NCI-H128 (cell line): ENCODE measurements around the gene LOXL3.

Source experiments
- DNase-seq: peaks from one replicate; lab custom pipeline; 2025; ENCODE audit not compliant: unreplicated experiment; lab: John Stamatoyannopoulos, UW

The LOXL3 gene

DNA sequence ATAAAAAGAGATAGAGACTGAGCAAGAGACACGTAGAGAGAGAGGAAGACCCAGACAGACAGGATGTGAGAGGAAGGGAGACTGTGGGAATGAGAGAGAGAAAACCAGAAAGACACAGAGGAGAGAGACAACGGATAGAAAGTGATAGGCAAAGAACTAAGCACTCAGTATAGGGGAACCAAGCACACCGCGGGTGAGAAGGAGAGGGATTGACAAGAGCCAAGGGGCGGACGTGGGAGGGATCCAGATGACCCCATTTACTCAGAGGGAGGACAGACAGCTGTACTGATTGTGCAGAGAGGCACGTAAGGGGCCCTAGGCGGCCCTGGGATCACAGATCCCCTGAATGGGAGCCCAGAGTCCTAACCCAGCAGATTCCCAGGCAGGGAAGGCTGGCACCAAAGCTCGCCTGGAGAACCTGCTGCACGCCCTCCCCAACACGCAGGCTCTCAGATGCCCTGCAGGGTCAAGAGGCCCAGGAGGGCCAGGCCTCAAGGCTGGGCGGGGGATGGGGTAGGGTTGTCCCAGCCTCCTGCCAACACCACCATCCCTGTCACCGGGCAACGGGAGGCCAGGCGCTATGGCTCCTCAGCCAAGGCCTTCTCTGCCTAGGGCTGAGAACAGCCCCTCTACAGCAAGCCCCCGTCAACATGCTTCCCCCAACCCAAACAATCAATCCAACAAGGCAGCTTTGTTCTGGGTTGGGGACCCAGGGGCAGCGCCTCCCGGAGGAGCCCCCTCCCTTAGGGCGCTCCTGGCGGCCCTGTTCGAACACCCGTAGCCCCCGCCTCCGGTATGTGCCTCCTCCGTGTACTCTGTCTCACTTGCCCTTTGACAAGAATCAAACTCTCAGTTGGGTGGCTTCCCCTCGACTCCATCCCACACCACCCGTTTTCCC lies 579 bp downstream of the LOXL3 start:
- no peak for DNase-seq

DNA sequence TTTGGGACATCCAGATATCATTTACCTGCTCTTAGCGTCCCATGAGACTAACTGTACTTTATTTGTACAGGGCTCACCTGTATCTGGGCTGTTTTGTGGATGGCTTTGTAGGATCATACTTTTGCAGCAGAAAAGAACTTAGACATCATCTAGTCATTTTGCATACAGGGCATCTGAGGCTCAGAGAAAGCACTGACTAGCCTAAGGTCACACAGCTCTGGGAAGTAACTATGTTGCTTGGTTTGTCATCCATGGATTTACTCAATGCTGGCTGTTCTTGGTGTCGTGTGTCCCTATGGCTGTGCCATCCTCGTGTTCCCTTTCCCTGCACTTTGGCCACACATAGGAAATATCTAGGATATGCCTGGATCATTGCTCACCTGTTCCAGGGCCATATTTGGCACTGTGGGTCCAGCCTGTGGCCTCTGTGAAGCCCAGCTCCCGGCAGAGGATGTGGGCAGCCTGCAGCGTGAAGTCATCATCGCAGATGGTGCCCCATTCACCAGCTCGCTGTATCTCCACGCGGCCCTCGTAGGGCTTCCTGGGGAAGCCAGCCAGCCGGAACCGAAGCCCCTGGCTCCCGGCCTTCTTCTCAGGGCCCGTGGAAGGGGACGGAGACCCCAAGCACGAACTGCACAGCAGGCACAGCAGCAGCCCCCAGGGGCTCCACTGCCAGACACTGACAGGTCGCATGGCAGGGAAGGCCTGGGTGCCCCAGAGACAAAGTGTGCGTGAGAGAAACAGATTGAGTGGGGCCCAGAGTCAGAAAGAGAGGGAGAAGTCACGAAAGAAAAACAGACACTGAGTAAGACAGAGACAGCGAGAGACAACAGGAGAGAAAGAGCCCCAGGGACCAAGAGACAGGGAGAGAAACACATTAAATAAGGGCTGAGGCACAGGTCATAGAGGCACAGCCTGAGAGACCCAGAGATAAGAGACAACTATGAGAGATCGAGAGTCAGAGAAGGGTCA lies 1.5 kb downstream of the LOXL3 start:
- DNase-seq, result no peak

DNA sequence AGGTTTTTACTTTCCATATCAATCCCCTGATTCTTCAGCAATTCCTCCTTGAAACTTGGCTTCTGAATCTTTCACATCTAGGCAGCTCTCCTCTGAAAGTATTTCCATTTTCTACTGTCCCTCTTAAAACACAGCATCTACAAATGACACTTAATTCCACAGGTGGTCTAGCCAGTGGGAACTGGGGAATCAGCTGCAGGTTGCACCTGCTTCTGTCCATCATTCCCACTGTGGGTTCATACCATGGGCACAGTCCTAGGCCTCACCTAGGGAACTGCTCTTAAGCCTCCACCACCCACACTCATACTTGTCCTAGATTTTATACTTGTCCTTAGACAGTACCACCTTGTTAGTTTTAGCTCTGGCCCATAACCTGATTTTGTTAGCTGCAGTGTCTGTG lies 2.2 kb downstream of the LOXL3 start:
- DNase-seq, result no peak

DNA sequence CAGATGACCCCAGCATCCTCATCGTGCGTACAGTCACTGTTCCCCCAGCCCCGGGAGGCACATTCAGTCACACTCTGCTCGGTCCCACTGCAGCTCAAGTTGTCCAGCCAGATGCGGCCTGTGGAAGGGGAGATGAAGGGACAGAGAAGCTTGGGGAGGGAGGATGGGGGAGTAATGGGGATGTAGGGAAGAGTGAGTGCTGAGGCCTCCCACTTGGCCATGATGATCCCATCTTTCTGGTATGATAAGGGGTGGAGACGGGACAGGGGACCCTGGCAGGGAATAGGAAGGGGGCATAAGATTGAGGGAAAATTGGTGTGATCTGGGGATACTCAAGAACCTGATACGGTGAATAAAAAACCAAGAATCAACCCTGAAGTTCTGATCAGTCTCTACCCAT lies 3.5 kb downstream of the LOXL3 start:
- DNase-seq, result no peak

DNA sequence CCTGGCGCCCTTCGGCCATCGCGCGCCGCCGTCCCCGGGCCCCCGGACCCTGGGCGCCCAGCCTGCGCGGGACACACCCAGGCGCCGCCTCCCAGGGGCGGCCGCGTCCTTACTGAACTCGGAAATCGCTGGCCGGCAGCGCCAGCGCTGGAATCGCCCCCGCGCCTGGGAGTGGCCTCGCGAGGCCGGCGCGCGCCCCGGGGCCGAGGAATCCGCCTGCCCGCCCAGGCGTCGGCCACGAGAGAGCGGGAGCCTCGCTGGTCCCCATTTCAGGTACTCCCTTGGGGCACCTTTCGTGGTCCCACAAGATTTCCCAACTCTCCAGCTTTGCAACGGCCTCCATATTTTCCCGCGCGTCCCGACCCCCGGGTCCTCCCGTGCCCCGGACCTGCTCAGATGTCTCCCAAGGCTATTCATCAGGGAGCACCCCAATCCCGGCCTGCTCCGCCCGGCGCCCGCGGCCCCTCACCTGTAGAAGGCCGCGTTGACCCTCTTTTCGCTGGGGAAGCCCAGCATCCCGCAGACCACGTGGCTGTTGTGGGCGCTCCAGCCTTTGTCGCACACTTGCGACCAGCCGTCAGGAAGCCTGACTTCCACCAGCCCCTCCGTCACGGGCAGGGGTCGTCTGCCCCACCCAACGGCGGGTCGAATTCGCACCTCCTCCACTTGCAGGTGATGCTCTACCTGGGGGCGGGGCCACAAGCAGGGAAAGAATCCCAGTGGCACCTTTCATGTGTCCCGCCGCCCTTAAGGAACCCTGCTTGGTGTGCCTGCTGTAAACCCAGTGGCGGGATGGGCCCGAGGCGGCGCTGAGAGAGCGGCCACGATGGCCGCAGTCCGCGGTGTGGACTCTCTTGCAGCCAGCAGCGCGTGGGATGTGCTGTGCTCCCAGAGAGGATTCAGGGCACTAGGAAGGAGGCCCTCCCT lies 4.6 kb downstream of the LOXL3 start:
- peak; percentile 27 for DNase-seq

DNA sequence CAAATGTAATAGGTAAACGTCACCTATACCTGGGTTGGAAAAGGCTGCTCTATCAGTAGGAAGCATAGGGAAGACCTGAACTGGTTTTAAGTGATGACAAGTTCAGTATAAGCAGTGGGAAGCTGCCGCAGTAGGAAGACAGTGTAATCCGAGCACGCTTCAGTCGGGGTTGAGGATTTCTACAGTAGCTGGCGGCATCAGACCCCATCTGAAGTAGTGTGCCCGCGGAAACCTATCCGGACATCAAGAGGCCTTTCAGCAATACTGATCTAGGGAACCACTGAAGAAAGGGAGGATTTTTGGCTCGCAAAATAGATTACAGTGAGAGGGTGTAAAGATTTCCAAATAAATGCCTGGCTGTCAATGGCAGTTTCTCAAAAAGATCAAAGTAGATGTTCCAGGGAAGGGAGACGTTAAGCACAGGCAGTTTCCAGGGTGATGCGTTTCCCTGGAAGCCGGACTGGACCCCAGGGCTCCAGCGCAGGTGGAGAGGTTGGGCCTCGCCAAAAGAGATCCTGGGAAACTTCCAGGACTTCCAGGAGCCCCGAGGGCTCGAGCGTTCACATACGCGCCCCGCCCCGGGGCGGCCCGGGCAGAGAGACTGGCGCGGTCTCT lies 5.3 kb downstream of the LOXL3 start:
- no peak for DNase-seq

DNA sequence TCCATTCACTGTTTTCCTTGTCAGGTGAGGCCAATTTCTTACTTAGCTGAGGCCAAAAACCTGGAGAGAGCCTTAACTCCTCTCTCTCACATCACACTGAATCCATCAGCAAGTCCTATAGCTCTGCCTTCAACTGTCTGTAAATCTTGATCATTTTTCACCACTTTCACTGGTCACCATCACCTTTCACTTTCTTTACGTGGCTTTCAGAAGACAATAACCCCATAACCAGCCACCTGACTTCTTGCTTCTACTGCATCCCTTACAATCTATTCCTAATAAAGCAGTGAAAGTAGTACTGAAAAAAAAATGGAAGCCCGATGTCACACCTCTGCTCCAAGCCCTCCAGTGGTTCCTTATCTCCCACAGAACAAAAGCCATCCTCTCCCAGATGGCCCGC lies 7.7 kb downstream of the LOXL3 start:
- no peak for DNase-seq

DNA sequence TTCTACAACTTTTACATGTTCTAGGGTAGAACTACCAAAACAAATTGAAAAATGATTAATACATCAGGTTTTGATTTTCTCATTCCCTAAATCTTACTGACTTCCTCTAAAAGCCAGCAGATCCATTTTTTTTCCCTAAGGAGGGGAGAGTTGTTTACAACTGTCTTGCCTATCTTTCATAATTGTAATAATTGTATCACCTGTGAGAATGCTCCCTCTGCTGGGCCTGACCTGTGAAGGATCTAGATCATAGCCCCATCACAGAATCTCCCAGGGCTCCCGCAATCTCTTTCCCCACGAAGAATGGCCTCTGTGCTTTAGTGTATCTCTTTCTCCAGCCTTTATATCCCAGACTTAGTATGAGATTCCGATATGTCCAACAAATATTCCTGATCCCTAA lies 9.1 kb downstream of the LOXL3 start:
- no peak for DNase-seq

DNA sequence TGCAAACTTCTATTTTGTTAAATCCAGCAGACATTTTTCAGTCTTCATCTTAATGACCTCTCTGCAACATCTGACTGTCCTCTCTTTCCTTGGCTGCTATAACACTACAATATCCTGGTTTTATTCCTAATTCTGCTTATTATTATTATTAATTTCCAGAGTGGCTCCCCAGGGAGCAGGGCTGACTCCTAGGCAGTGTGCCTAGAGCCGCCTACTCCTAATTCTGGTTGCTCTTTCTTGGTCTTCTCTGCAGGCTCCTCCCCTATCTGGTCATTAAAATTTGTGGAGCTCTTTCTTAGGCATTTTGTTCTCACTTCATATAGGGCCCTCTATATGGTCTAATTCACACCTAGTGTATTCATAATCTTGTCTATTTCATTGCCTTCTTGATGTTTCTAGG lies 10.8 kb downstream of the LOXL3 start:
- no peak for DNase-seq

DNA sequence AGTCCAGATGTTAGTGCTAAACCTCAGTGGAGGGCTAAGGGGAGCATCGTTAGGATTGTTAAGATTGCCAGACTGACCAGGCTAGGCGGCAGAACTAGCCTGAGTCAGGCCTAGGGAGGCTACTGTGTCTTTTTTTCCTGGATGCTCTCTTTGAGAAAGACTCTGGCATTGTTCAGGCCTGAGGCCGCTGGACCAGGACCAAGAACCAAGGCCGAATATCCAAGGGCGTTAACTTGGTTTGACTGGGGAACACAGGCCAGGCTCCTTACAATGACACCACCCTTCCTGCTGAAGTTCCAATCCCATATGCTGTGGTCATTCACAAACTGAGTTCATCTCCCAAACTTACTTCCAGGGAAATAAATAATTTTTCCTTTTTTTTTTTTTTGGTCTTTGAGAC lies 13.5 kb downstream of the LOXL3 start:
- DNase-seq, result no peak

DNA sequence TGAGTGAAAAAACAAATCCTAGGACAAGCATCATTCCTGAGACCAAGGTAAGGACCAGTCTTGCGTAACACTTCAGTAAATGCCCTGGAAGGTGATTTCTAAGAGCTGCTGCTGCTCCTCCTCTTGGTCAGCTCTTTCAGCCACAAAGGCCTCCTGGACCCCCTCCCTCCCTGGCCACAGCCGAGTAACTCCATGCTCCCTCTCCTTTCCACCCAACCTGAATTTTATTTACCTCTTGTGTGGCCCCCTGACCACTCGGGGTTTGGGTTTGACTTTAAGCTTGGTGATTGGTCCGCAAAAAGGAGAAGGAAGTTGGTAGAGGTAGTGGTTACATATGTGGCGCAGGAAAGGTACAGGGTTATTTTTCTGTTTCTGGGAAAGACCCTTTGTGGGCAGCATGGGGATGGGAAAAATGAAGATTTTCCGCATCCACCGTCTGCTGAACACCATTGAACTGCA lies 14.8 kb downstream of the LOXL3 start:
- DNase-seq, result no peak

DNA sequence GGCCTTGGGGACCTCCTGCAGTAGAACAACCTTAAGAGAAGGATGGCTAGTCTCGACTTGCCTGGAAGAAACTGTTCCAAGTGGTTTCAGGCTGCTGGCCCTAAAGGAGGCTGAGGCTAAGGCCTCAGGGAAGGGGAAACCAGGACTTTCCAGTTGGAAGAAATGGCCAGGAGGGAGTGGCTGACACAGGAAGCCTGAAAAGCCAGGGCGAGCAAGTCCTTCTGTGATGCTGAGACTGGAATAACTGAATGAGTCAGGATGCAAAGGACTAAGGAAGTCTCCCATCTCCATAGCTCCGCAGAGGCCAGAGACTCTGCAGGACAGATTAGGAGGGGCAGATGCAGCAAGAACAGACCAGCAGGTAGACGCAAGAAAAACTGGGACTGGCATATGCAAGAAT lies 16.6 kb downstream of the LOXL3 start:
- no peak for DNase-seq

DNA sequence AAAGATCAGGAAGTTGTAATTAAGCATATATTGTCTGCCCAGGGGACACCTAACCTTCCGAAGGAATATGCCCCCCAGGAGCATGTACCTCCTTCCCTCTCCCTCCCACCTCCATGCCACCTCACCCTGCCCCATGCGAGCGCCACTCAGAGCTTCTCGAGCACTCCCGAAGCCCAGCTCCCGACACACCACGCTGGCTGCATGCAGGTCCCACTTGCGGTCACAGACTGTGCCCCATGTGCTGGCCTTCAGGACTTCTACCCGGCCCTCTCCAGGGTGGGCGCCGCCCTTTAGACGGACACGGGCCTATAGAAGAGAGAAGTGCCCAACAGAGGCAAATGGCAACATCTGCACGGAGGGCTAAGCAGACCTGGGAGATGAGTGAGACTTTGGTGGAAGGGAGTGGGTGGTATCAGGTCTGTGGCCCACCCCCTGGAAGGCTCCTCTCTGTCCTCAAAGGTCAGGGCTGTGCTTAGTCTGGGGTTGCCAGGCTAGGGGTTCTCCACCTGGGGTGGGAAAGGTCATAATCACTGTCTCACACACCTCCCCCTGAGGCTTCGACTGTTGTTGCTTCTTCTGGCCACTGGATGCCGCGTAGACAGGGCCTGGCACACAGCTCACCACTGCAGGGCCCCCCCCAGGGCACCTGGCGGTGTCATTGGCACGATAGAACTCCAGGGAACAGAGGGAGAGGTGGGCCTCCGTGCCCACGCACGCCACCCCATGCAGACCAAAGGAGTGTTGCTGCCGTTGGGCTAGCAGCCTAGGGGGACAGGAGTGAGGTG lies 17.4 kb downstream of the LOXL3 start:
- DNase-seq, result no peak

DNA sequence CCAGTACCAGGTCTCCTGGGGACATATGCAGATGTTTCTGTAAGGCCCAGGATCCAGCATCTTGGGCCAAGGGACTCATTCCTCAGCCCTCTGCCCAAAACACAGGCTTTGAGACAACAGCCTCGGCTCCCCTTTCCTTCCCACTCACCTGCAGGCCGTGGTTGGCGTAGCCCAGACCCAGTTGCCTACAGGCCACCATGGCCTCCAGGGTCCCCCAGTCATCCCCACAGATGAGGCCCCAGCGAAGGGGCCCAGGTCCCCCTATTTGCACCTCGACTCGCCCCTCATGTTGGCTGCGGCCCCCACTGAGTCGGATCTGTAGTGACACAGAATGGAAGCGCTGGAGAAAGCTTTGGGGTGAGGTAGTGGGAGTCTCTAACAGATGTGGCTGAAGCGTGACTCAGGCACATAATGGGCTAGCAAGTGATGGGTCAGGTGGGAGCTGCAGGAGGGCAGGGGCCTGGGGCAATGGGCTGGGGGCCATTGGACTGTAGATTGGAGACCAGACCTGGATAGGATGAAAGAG lies 18.2 kb downstream of the LOXL3 start:
- DNase-seq, result no peak

DNA sequence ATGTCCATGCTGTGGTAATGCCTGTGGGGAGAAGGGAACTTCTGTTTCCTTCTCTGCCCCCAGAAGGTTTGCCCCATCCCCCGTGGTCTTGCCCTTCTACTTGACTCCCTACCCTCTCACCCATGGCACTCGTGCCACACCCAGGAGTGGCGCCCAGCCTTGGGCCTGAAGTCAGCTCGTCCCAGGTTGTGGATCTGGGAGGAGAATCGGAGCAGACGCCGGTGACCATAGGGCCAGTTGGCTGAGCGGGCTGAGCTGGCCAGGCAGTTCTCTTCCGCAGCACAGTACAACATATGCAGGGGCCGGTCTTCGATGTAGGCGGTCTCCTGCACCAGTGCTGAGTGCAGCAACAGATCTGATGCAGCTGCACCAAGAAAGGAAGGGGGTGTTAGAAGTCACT lies 19.3 kb downstream of the LOXL3 start:
- DNase-seq, result no peak

DNA sequence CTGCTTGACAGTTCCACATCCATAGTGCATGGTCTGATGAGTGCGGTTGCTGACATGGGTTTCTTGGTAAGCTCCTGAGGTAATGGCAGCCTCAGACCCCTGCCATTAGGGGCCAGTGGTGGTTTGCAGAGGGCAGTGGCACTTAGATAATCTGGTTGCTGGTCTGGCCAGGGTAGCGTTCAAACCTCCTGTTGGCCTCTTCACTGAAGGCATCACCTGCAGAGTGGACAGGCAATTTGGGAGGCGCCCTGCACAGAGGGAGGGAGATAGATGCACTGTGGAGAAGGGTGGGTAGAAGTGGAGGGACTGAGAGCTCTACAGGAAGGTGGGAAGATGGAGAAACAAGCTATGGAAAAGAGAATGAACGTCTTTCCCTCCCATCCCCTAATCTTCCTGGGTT lies 20.3 kb downstream of the LOXL3 start:
- no peak for DNase-seq

DNA sequence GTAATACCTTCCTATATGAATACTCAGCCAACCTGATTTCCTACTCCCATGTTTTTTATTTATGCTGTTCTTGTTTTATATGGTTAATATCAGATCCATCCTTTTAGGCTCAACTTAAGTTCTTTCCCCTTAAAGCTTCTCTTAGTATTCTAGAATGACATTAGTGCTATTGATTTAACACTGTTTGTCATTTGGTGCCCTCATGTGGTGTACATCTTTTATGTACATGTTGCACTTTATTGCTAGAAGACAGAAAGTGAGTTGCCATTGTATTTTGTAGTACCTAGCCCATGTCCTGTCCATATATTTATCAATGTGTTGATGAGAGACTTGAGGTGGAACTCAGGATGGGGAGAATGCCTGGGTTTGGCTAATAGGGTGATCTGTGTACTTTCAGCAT lies 21.5 kb downstream of the LOXL3 start:
- no peak for DNase-seq

DNA sequence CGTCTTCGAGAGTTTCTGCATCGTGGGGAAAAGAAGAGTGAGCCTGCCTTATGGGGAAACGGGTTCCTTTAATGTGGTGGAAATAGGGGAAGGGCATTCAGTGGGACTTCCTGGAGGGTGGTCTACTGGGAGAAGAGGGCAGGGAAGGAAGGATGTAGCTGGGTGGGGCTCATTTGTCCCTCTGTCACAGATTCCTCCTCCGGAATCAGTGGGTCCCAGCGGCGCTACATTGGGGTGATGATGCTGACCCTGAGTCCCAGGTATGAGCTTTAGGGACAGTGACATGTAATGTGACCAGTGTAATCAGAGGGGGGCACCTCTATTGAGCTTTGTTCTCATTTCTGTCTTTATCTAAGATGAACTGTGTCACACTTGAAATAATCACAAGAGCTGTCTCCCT lies 22.1 kb downstream of the LOXL3 start:
- no peak for DNase-seq
